ENCODE results near the gene MAGI1.

The MAGI1 gene

GRCh38 chr3:66015841-66016240, 22.9 kb downstream of the MAGI1 start:
- no peak overlapping the region for H3K4me3 ChIP-seq (ENCODE audit: low read depth, low read length)

- no peak overlapping the region for H3K4me3 ChIP-seq (ENCODE audit: low read depth, low read length)
These were observed 24.1 kb downstream of the MAGI1 start for GRCh38 chr3:66014651-66015050.

GRCh38 chr3:66014056-66014455, 24.7 kb downstream of the MAGI1 start:
- H3K4me3 ChIP-seq (ENCODE audit: low read depth, low read length) = no peak overlapping the region

GRCh38 chr3:66012711-66013110, 26.0 kb downstream of the MAGI1 start:
- H3K4me3 ChIP-seq (ENCODE audit: low read depth, low read length) = no peak overlapping the region

- H3K4me3 ChIP-seq (ENCODE audit: low read depth, low read length) = no peak overlapping the region
These were observed 27.7 kb downstream of the MAGI1 start for GRCh38 chr3:66010739-66011655.

GRCh38 chr3:66010348-66010738, 28.4 kb downstream of the MAGI1 start:
- H3K4me3 ChIP-seq (ENCODE audit: low read depth, low read length) = no peak overlapping the region

GRCh38 chr3:66004244-66004643, 34.5 kb downstream of the MAGI1 start:
- H3K4me3 ChIP-seq (ENCODE audit: low read depth, low read length) = no peak overlapping the region

GRCh38 chr3:66001626-66002025, 37.1 kb downstream of the MAGI1 start:
- H3K4me3 ChIP-seq (ENCODE audit: low read depth, low read length) = no peak overlapping the region

- no peak overlapping the region for H3K4me3 ChIP-seq (ENCODE audit: low read depth, low read length)
These were observed 38.2 kb downstream of the MAGI1 start for GRCh38 chr3:66000506-66000905.

- H3K4me3 ChIP-seq (ENCODE audit: low read depth, low read length) = no peak overlapping the region
These were observed 39.1 kb downstream of the MAGI1 start for GRCh38 chr3:65999606-66000005.

- H3K4me3 ChIP-seq (ENCODE audit: low read depth, low read length) = no peak overlapping the region
These were observed 42.1 kb downstream of the MAGI1 start for GRCh38 chr3:65996589-65996988.

- H3K4me3 ChIP-seq (ENCODE audit: low read depth, low read length) = no peak overlapping the region
These were observed 43.2 kb downstream of the MAGI1 start for GRCh38 chr3:65995515-65995914.

- H3K4me3 ChIP-seq (ENCODE audit: low read depth, low read length) = no peak overlapping the region
These were observed 43.7 kb downstream of the MAGI1 start for GRCh38 chr3:65995030-65995429.

- no peak overlapping the region for H3K4me3 ChIP-seq (ENCODE audit: low read depth, low read length)
These were observed 45.4 kb downstream of the MAGI1 start for GRCh38 chr3:65993134-65993900.

- H3K4me3 ChIP-seq (ENCODE audit: low read depth, low read length) = no peak overlapping the region
These were observed 46.6 kb downstream of the MAGI1 start for GRCh38 chr3:65992106-65992505.

GRCh38 chr3:65988411-65989180, 50.1 kb downstream of the MAGI1 start:
- H3K4me3 ChIP-seq (ENCODE audit: low read depth, low read length) = no peak overlapping the region

GRCh38 chr3:65986285-65986684, 52.4 kb downstream of the MAGI1 start:
- no peak overlapping the region for H3K4me3 ChIP-seq (ENCODE audit: low read depth, low read length)

GRCh38 chr3:65984975-65985374, 53.7 kb downstream of the MAGI1 start:
- H3K4me3 ChIP-seq (ENCODE audit: low read depth, low read length) = no peak overlapping the region

- no peak overlapping the region for H3K4me3 ChIP-seq (ENCODE audit: low read depth, low read length)
These were observed 55.6 kb downstream of the MAGI1 start for GRCh38 chr3:65983100-65983499.

- H3K4me3 ChIP-seq (ENCODE audit: low read depth, low read length) = no peak overlapping the region
These were observed 59.0 kb downstream of the MAGI1 start for GRCh38 chr3:65979731-65980130.

GRCh38 chr3:65979162-65979561, 59.6 kb downstream of the MAGI1 start:
- no peak overlapping the region for H3K4me3 ChIP-seq (ENCODE audit: low read depth, low read length)

Data from iPS-11a (cell line).